SU-DHL-6 (cell line): ENCODE data around the gene XRCC1.

ENCODE experiments used
- EZH2phosphoT487 ChIP-seq: fragments of 200-600 bp; sonication (generic), shearing (Covaris generic); conservative IDR thresholded peaks from 2 replicates; pipeline ENCODE4 v1.6.1; 2018; ENCODE audit warnings: mild to moderate bottlenecking, antibody characterized with exemption, low read length, moderate library complexity, mixed read lengths
- TF ChIP-seq, protein P1 (sequence below): fragments of 200-600 bp; sonication (generic); IDR thresholded peaks from one replicate; pipeline ENCODE4 v1.5.1; 2017; ENCODE audit warnings: antibody characterized with exemption, mild to moderate bottlenecking, low read length, moderate library complexity; ENCODE audit not compliant: insufficient read depth, poor library complexity, severe bottlenecking

DNA sequence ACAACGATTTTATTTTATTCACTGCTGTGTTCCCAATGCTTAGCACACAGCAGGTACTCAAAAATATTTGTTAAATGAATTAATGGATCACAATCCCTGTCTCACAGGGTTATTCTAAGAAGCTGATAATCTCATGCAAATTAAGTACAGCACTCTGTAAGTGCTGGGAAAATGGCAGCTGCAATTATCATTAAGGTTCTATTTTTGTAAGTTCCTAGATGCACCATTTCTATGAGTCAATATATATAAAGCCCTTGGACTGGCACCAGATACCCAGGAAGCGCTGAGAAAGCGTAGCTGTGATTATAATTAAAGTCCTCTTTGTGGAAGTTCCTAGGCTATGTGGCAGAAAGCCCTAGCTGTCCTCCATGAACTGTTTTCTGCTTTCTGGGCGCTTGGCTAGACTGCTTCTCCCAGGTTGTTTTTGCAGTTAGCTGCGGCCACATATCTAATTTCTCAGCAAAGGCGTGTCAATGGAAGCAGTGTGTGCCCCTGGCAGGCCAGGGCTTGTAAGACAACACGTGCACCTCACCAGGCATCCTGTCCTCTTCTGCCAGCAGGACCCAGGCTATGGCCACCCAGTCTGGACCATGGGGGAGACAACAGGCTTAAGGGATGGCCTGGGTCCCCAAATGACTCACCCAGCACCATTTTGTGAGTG, 31.4 kb upstream of the XRCC1 start:
- TF ChIP-seq, protein P1, sequence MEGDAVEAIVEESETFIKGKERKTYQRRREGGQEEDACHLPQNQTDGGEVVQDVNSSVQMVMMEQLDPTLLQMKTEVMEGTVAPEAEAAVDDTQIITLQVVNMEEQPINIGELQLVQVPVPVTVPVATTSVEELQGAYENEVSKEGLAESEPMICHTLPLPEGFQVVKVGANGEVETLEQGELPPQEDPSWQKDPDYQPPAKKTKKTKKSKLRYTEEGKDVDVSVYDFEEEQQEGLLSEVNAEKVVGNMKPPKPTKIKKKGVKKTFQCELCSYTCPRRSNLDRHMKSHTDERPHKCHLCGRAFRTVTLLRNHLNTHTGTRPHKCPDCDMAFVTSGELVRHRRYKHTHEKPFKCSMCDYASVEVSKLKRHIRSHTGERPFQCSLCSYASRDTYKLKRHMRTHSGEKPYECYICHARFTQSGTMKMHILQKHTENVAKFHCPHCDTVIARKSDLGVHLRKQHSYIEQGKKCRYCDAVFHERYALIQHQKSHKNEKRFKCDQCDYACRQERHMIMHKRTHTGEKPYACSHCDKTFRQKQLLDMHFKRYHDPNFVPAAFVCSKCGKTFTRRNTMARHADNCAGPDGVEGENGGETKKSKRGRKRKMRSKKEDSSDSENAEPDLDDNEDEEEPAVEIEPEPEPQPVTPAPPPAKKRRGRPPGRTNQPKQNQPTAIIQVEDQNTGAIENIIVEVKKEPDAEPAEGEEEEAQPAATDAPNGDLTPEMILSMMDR, result no peak
- TF ChIP-seq EZH2phosphoT487, result no peak
